SK-N-MC (cell line): ENCODE data around the gene NMUR1.
"Not testable (repeated sequence)": the region's sequence is repeated elsewhere in the genome, so short reads cannot be mapped to it uniquely, and the experiment has no call there.

Experiments
- EZH2 ChIP-seq: fragments of 200-600 bp; sonication (generic); IDR thresholded peaks from one replicate; pipeline ENCODE4 v1.6.1; 2017; ENCODE audit warnings: antibody characterized with exemption
- FOXP2 ChIP-seq: optimal IDR thresholded peaks from 2 replicates; pipeline ENCODE3; 2011; ENCODE audit warnings: mild to moderate bottlenecking, moderate library complexity; ENCODE audit not compliant: insufficient read depth; ENCODE audit errors: extremely low read length, control extremely low read depth
- POLR2AphosphoS5 ChIP-seq: IDR thresholded peaks from 2 replicates; pipeline ENCODE4 v1.6.1; 2012; ENCODE audit warnings: mild to moderate bottlenecking, low read depth, low read length, borderline replicate concordance

GRCh38 chr2:231578655-231579054, 48.4 kb upstream of the NMUR1 start:
- TF ChIP-seq POLR2AphosphoS5, EZH2, FOXP2: not testable (repeated sequence)
